Measurements from ENCODE around the gene HOXA7. TPM values are rescaled to one million over a fixed set of nuclear protein-coding genes. Genes with fewer than 3 reads are reported as not detected.

The HOXA7 gene
- total and polyA plus RNA-seq, 2 donors (not counting 1 experiment from before 2014, with no cell fraction given): 0.37 TPM; not detected in 1

GRCh38 chr7:27182861-27183681, 26.6 kb upstream of the HOXA7 start:
- Histone ChIP-seq H3K9me3 (ENCODE audit: control extremely low read depth in 1 of 3, control insufficient read depth in 2 of 3, insufficient read depth in 1 of 3, low read length in 2 of 3) (peaks cover 0 to 66% (median 4%) of the 10 kb centered on the region in 3 donors), H3K79me2 (ENCODE audit: control insufficient read depth, insufficient read depth, low read length) (no peaks in the 10 kb centered on the region), H2AFZ (ENCODE audit: insufficient read depth, low read depth, low read length, poor library complexity, severe bottlenecking) (no peak overlapping the region), H4K20me1 (ENCODE audit: control insufficient read depth, insufficient read depth, low read length, poor library complexity, severe bottlenecking) (no peaks in the 10 kb centered on the region), H3K27ac (ENCODE audit: low read length in 2 of 2) (no peak overlapping the region), H3K9ac (ENCODE audit: low read length) (no peak overlapping the region), H3K36me3 (replicated peaks in 1 of 2; ENCODE audit: control extremely low read depth in 1 of 2, control insufficient read depth in 1 of 2, extremely low read depth in 1 of 2, insufficient read depth in 2 of 2, low read length in 1 of 2) (no peaks in the 10 kb centered on the region), H3K4me3 (ENCODE audit: control extremely low read depth in 1 of 5, extremely low read depth in 1 of 5, insufficient read depth in 1 of 5, low read depth in 2 of 5, low read length in 4 of 5) (no peak overlapping the region), H3K4me1 (ENCODE audit: control insufficient read depth in 2 of 2, insufficient read depth in 2 of 2, low read length in 2 of 2) (peaks cover 43 to 58% of the 10 kb centered on the region in 2 donors), H3K27me3 (replicated peaks in 1 of 4; ENCODE audit: control extremely low read depth in 1 of 4, control insufficient read depth in 3 of 4, insufficient read depth in 4 of 4, low read length in 3 of 4) (peaks cover 0 to 95% (median 82%) of the 10 kb centered on the region in 4 experiments), H3K4me2 (replicated peaks; ENCODE audit: low read depth, low read length, poor library complexity, severe bottlenecking) (peak overlapping the region; percentile 71)
- Mint-ChIP-seq H3K4me3 (peak overlapping the region; percentile 3), H3K4me1 (peaks cover 31% of the 10 kb centered on the region), H3K27ac (no peak overlapping the region), H3K27me3 (peaks cover 73% of the 10 kb centered on the region), H3K9me3 (ENCODE audit: insufficient read depth) (no peaks in the 10 kb centered on the region)
- ATAC-seq (ENCODE audit: low read depth) (no peak), DNase-seq (peak; percentile 40)
- intact Hi-C loops (cut with micrococcal nuclease): no loop called here
- TF ChIP-seq EZH2 (IDR thresholded peaks at IDR 0.05; ENCODE audit: borderline replicate concordance, insufficient read depth, low read depth, low read length, poor library complexity, severe bottlenecking) (no peak), CTCF (IDR thresholded peaks at IDR 0.05) (no peak)
- CTCF ChIA-PET: interaction anchor here (0.6 to 1.8 kb wide), 4 partner anchors 10 to 1290 kb away, joined by 3 to 5 read pairs (median 4); no protein-coding TSS in a partner anchor
- POLR2A ChIA-PET: no interaction called here
- WGBS (ENCODE audit: insufficient coverage): 22% methylated on average over 28 of the region's 39 CpGs

- peaks cover 71% of the 10 kb centered on the region for H3K27me3 Mint-ChIP-seq
- H3K9ac ChIP-seq (ENCODE audit: low read length): no peak overlapping the region
- no peaks in the 10 kb centered on the region for H3K9me3 Mint-ChIP-seq (ENCODE audit: insufficient read depth)
Measured at GRCh38 chr7:27182285-27182841, 25.9 kb upstream of the HOXA7 start.

More at GRCh38 chr7:27182285-27182841, 25.9 kb upstream of the HOXA7 start:
- ChIA-PET CTCF (interaction anchor here (0.6 to 1.8 kb wide), 3 partner anchors 9 to 1289 kb away, joined by 3 to 5 read pairs (median 4); no protein-coding TSS in a partner anchor), POLR2A (no interaction called here)
- TF ChIP-seq CTCF (IDR thresholded peaks at IDR 0.05): no peak
- no peak for TF ChIP-seq EZH2 (IDR thresholded peaks at IDR 0.05; ENCODE audit: borderline replicate concordance, insufficient read depth, low read depth, low read length, poor library complexity, severe bottlenecking)
- no peak overlapping the region for H3K4me3 ChIP-seq (ENCODE audit: control extremely low read depth in 1 of 5, extremely low read depth in 1 of 5, insufficient read depth in 1 of 5, low read depth in 2 of 5, low read length in 4 of 5)
- H3K4me1 ChIP-seq (ENCODE audit: control insufficient read depth in 2 of 2, insufficient read depth in 2 of 2, low read length in 2 of 2): peaks cover 36 to 52% of the 10 kb centered on the region in 2 donors
- H3K4me2 ChIP-seq (replicated peaks; ENCODE audit: low read depth, low read length, poor library complexity, severe bottlenecking): no peak overlapping the region
- H2AFZ ChIP-seq (ENCODE audit: insufficient read depth, low read depth, low read length, poor library complexity, severe bottlenecking): no peak overlapping the region
- ATAC-seq (ENCODE audit: low read depth) (no peak), DNase-seq (no peak)
- no CpG with 5 or more reads among the region's 4 CpGs for WGBS (ENCODE audit: insufficient coverage)
- Mint-ChIP-seq H3K4me1 (peaks cover 28% of the 10 kb centered on the region), H3K4me3 (no peak overlapping the region), H3K27ac (no peak overlapping the region)
- H3K79me2 ChIP-seq (ENCODE audit: control insufficient read depth, insufficient read depth, low read length): no peaks in the 10 kb centered on the region
- no peaks in the 10 kb centered on the region for H3K36me3 ChIP-seq (replicated peaks in 1 of 2; ENCODE audit: control extremely low read depth in 1 of 2, control insufficient read depth in 1 of 2, extremely low read depth in 1 of 2, insufficient read depth in 2 of 2, low read length in 1 of 2)
- H4K20me1 ChIP-seq (ENCODE audit: control insufficient read depth, insufficient read depth, low read length, poor library complexity, severe bottlenecking): no peaks in the 10 kb centered on the region
- intact Hi-C loops (cut with micrococcal nuclease): no loop called here
- peaks cover 0 to 94% (median 82%) of the 10 kb centered on the region in 4 experiments for H3K27me3 ChIP-seq (replicated peaks in 1 of 4; ENCODE audit: control extremely low read depth in 1 of 4, control insufficient read depth in 3 of 4, insufficient read depth in 4 of 4, low read length in 3 of 4)
- H3K9me3 ChIP-seq (ENCODE audit: control extremely low read depth in 1 of 3, control insufficient read depth in 2 of 3, insufficient read depth in 1 of 3, low read length in 2 of 3): peaks cover 0 to 59% (median 3%) of the 10 kb centered on the region in 3 donors
- H3K27ac ChIP-seq (ENCODE audit: low read length in 2 of 2): no peak overlapping the region

Data from B cell (primary cell).